H9 (cell line): Measurements from ENCODE around the gene NEBL. TPM values are rescaled to one million over a fixed set of nuclear protein-coding genes. Genes with fewer than 3 reads are reported as not detected.

ENCODE experiments used
- DNase-seq: peaks from one replicate; pipeline ENCODE4 v3.0.0-alpha.2; 2017
- H2AFZ ChIP-seq: one replicate; pipeline ENCODE4 v1.6.1; 2013; ENCODE audit warnings: mild to moderate bottlenecking, low read length, control low read depth, moderate library complexity
- H2AK5ac ChIP-seq: 2 replicates; pipeline ENCODE4 v1.6.1; 2013; ENCODE audit warnings: low read length, control low read depth, mixed read lengths; ENCODE audit not compliant: insufficient read length
- H2BK120ac ChIP-seq: one replicate; pipeline ENCODE4 v1.6.1; 2013; ENCODE audit warnings: low read depth, mild to moderate bottlenecking, low read length, control low read depth, inconsistent platforms; ENCODE audit not compliant: poor library complexity, severe bottlenecking
- H2BK12ac ChIP-seq: 2 replicates; pipeline ENCODE4 v1.6.1; 2013; ENCODE audit warnings: low read length, control low read depth, mixed read lengths, low read depth; ENCODE audit not compliant: insufficient read length
- H2BK15ac ChIP-seq: 2 replicates; pipeline ENCODE4 v1.6.1; 2013; ENCODE audit warnings: low read depth, low read length, control low read depth
- H2BK20ac ChIP-seq: one replicate; pipeline ENCODE4 v1.6.1; 2013; ENCODE audit warnings: low read depth, mild to moderate bottlenecking, low read length, control low read depth, inconsistent platforms; ENCODE audit not compliant: poor library complexity, severe bottlenecking
- H2BK5ac ChIP-seq: 2 replicates; pipeline ENCODE4 v1.6.1; 2013; ENCODE audit warnings: low read length, control low read depth, mixed read lengths; ENCODE audit not compliant: insufficient read length
- H3K14ac ChIP-seq: 2 replicates; pipeline ENCODE4 v1.6.1; 2013; ENCODE audit warnings: low read length, control low read depth; ENCODE audit not compliant: insufficient read depth
- H3K18ac ChIP-seq: 2 replicates; pipeline ENCODE4 v1.6.1; 2013; ENCODE audit warnings: low read depth, mild to moderate bottlenecking, mixed read lengths, low read length, control low read depth; ENCODE audit not compliant: insufficient read length
- H3K23ac ChIP-seq: 2 replicates; pipeline ENCODE4 v1.6.1; 2013; ENCODE audit warnings: low read length, control low read depth, mixed read lengths, low read depth; ENCODE audit not compliant: insufficient read length
- H3K23me2 ChIP-seq: 2 replicates; pipeline ENCODE4 v1.6.1; 2013; ENCODE audit warnings: low read depth, mild to moderate bottlenecking, mixed read lengths, low read length, control low read depth; ENCODE audit not compliant: insufficient read length, poor library complexity, severe bottlenecking
- H3K27ac ChIP-seq: 2 replicates; pipeline ENCODE4 v1.5.1; 2013; ENCODE audit warnings: low read length, control low read depth, mixed read lengths, low read depth; ENCODE audit not compliant: insufficient read length
- H3K27me3 ChIP-seq: 2 replicates; pipeline ENCODE4 v1.6.1; 2013; ENCODE audit warnings: low read length, control low read depth, inconsistent platforms; ENCODE audit not compliant: insufficient read depth
- H3K4ac ChIP-seq: 2 replicates; pipeline ENCODE4 v1.6.1; 2013; ENCODE audit warnings: low read depth, mild to moderate bottlenecking, control low read depth, inconsistent platforms, low read length, moderate library complexity
- H3K4me1 ChIP-seq: 2 replicates; pipeline ENCODE4 v1.6.1; 2013; ENCODE audit warnings: low read length, control low read depth, inconsistent platforms; ENCODE audit not compliant: insufficient read depth
- H3K4me2 ChIP-seq: 2 replicates; pipeline ENCODE4 v1.6.1; 2013; ENCODE audit warnings: low read length, control low read depth, mixed read lengths; ENCODE audit not compliant: insufficient read length, insufficient read depth
- H3K56ac ChIP-seq: 2 replicates; pipeline ENCODE4 v1.6.1; 2013; ENCODE audit warnings: low read depth, mild to moderate bottlenecking, mixed read lengths, low read length, control low read depth; ENCODE audit not compliant: insufficient read length
- H3K79me1 ChIP-seq: 2 replicates; pipeline ENCODE4 v1.6.1; 2013; ENCODE audit warnings: low read depth, mild to moderate bottlenecking, moderate library complexity, low read length, control low read depth, inconsistent platforms; ENCODE audit not compliant: insufficient read depth, poor library complexity, severe bottlenecking
- H3K79me2 ChIP-seq: 2 replicates; pipeline ENCODE4 v1.6.1; 2013; ENCODE audit warnings: low read length, control low read depth, inconsistent platforms; ENCODE audit not compliant: insufficient read depth
- H3K9ac ChIP-seq: 2 replicates; pipeline ENCODE4 v1.6.1; 2013; ENCODE audit warnings: low read length, control low read depth, mixed read lengths; ENCODE audit not compliant: insufficient read length; ENCODE audit errors: extremely low read depth
- H3K9me3 ChIP-seq: one replicate; pipeline ENCODE4 v1.6.1; 2013; ENCODE audit warnings: low read depth, low read length, inconsistent platforms; ENCODE audit not compliant: control insufficient read depth
- H3T11ph ChIP-seq: one replicate; pipeline ENCODE4 v1.6.1; 2013; ENCODE audit warnings: mild to moderate bottlenecking, low read length, control low read depth, inconsistent platforms
- H4K20me1 ChIP-seq: one replicate; pipeline ENCODE4 v1.6.1; 2013; ENCODE audit not compliant: control insufficient read depth, insufficient read length, insufficient read depth
- H4K5ac ChIP-seq: 2 replicates; pipeline ENCODE4 v1.6.1; 2013; ENCODE audit warnings: low read depth, mild to moderate bottlenecking, mixed read lengths, low read length, control low read depth; ENCODE audit not compliant: insufficient read length
- H4K8ac ChIP-seq: replicated peaks from 2 replicates; pipeline ENCODE4 v1.6.1; 2013; ENCODE audit warnings: low read length, control low read depth, mixed read lengths, low read depth; ENCODE audit not compliant: insufficient read length
- H4K91ac ChIP-seq: 2 replicates; pipeline ENCODE4 v1.6.1; 2013; ENCODE audit warnings: low read depth, mild to moderate bottlenecking, moderate library complexity, mixed read lengths, low read length, control low read depth; ENCODE audit not compliant: insufficient read length
- H3K27ac Mint-ChIP-seq, 3 experiments: 2 replicates in 2 of 3; 3 replicates in 1 of 3; pipeline ENCODE4 v1.8.0; 2020 to 2021; ENCODE audit warnings: mixed read lengths in 3 of 3, mild to moderate bottlenecking in 1 of 3, moderate library complexity in 1 of 3
- H3K27me3 Mint-ChIP-seq: 2 replicates; pipeline ENCODE4 v1.8.0; 2021; ENCODE audit warnings: low read depth, mild to moderate bottlenecking, moderate library complexity, mixed read lengths
- H3K36me3 Mint-ChIP-seq, 3 experiments: 2 replicates in 2 of 3; 3 replicates in 1 of 3; pipeline ENCODE4 v1.8.0; 2020 to 2021; ENCODE audit warnings: low read depth in 3 of 3, mixed read lengths in 3 of 3; ENCODE audit not compliant: insufficient read depth in 1 of 3
- H3K4me1 Mint-ChIP-seq, 2 experiments: 2 replicates each; pipeline ENCODE4 v1.8.0; 2020; ENCODE audit warnings: mixed read lengths in 2 of 2
- H3K4me3 Mint-ChIP-seq, 2 experiments: 2 replicates in 1 of 2; 3 replicates in 1 of 2; pipeline ENCODE4 v1.8.0; 2020 to 2021; ENCODE audit warnings: mild to moderate bottlenecking in 2 of 2, mixed read lengths in 2 of 2, moderate library complexity in 1 of 2
- H3K9me3 Mint-ChIP-seq, 2 experiments: 2 replicates in 1 of 2; 3 replicates in 1 of 2; pipeline ENCODE4 v1.8.0; 2020; ENCODE audit warnings: mild to moderate bottlenecking in 2 of 2, mixed read lengths in 2 of 2, moderate library complexity in 1 of 2
- total RNA-seq: library from RNA; stranded (reverse); gene quantifications from 2 replicates; pipeline ENCODE4 v1.2.1, GENCODE V29; 2021
- TF ChIP-seq, protein P1 (sequence below): fragments of 200-600 bp; sonication (generic); conservative IDR thresholded peaks from 3 replicates; pipeline ENCODE4 v1.8.0; 2021; ENCODE audit warnings: antibody characterized with exemption, mild to moderate bottlenecking

NEBL gene
- total RNA-seq, 1 experiment from 2014 or later = 20.9 TPM

DNA sequence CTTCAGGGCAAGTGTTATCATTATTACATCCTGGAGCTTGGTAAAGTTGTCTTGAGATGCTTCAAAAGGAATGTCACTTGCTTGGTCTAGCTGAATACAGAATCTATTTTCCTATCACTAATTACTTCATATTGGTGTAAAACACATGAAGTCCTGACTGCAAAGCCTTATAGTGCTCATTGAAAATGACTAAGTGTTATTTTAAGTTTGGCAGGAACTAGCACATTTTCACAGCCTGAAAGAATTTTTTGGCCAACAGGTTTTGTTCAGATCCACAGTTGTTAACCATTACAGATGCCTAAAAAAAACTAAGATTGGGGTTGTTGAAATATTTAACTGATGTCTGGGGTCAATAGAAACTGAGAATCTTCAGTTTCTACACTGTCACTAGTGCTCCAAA, 149.3 kb downstream of the NEBL start:
- Histone ChIP-seq H2BK15ac (no peak overlapping the region), H3K14ac (no peak overlapping the region), H3K23me2 (no peaks in the 10 kb centered on the region), H3K79me2 (no peaks in the 10 kb centered on the region), H3K9ac (no peak overlapping the region), H4K5ac (no peak overlapping the region), H3K4me2 (no peak overlapping the region), H2AK5ac (no peak overlapping the region), H3K27me3 (no peaks in the 10 kb centered on the region), H2BK5ac (no peak overlapping the region), H3K4me1 (no peaks in the 10 kb centered on the region), H3K79me1 (no peaks in the 10 kb centered on the region), H3K18ac (no peak overlapping the region), H3T11ph (no peak overlapping the region), H2BK12ac (no peak overlapping the region), H3K27ac (no peak overlapping the region), H2BK120ac (no peak overlapping the region), H3K23ac (no peak overlapping the region), H2AFZ (no peak overlapping the region), H3K9me3 (no peaks in the 10 kb centered on the region), H4K20me1 (no peaks in the 10 kb centered on the region), H4K91ac (no peak overlapping the region), H4K8ac (no peak overlapping the region), H2BK20ac (no peak overlapping the region), H3K56ac (no peak overlapping the region), H3K4ac (no peak overlapping the region)
- TF ChIP-seq, protein P1, sequence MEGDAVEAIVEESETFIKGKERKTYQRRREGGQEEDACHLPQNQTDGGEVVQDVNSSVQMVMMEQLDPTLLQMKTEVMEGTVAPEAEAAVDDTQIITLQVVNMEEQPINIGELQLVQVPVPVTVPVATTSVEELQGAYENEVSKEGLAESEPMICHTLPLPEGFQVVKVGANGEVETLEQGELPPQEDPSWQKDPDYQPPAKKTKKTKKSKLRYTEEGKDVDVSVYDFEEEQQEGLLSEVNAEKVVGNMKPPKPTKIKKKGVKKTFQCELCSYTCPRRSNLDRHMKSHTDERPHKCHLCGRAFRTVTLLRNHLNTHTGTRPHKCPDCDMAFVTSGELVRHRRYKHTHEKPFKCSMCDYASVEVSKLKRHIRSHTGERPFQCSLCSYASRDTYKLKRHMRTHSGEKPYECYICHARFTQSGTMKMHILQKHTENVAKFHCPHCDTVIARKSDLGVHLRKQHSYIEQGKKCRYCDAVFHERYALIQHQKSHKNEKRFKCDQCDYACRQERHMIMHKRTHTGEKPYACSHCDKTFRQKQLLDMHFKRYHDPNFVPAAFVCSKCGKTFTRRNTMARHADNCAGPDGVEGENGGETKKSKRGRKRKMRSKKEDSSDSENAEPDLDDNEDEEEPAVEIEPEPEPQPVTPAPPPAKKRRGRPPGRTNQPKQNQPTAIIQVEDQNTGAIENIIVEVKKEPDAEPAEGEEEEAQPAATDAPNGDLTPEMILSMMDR = no peak
- no peak overlapping the region for H3K27ac Mint-ChIP-seq
- no peaks in the 10 kb centered on the region for H3K27me3 Mint-ChIP-seq
- no peak overlapping the region for H3K4me3 Mint-ChIP-seq
- peaks cover 0 to 3% of the 10 kb centered on the region in 2 experiments; a peak in 2 of 4 replicates for H3K4me1 Mint-ChIP-seq
- peaks cover 14 to 16% of the 10 kb centered on the region in 2 experiments for H3K9me3 Mint-ChIP-seq
- no peak for DNase-seq
- H3K36me3 Mint-ChIP-seq = peaks cover 3 to 16% (median 13%) of the 10 kb centered on the region in 3 experiments; a peak in 5 of 7 replicates
